Fibroblast of skin of back (primary cell): ENCODE data around the gene ZBTB47. TPM values are rescaled to one million over a fixed set of nuclear protein-coding genes. Genes with fewer than 3 reads are reported as not detected.

Experiments
- DNase-seq: peaks from one replicate; pipeline ENCODE4 v3.0.0-alpha.2; 2013
- polyA plus RNA-seq, 2 experiments: library from polyadenylated mRNA; unstranded; fragments of 120-200 nt; gene quantifications; one replicate each; pipeline ENCODE4 v1.2.1, GENCODE V29; 2013; ENCODE audit not compliant: insufficient read length in 2 of 2

The ZBTB47 gene
- 16.2 TPM for polyA plus RNA-seq (2013, experiment 1 of 2; ENCODE audit: insufficient read length)
- polyA plus RNA-seq (2013, experiment 2 of 2; ENCODE audit: insufficient read length): 19.2 TPM

DNA sequence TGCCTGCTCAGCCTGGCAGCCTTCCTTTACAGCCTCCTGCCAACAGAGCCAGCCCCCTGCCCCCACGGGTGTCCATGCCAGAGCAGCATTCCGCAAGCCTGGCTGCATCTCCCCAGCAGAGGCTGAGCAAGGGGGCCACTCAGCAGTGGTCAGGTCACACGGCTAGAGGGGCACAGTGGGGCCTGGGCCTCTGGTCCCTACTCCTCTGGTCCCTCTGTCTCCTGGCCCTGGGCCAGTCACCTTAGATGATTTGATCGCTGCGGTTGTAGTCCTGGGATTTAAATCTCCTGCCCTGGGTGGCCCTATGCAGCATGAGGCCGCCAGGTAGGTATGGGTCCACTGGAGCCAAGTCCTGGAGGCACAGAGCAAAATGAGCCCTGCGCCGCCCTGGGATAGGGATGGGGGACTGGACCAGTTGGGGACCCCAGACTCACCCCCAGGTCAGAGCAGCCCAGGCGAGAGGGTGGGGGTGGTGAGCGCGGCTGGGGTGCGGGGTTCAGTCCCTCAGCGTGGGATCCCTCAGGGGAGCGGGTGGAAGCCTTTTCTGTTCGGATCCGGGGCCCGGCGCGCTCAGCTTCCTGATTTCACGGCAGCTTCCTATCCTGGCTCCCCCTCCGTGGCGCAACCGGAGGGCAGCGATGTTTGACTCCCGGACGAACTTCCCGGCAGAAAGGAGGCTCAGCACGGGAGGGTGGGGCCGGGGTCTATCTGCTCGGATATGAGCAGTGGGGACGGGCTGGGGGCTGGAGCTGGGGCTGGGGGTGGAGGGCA, at the start of gene ZBTB47:
TSS of gene ZBTB47 (plus strand) at position 138 of the 771 bp plus-strand sequence. CDS start 4,659 bp downstream, outside the sequence.
- peak; percentile 36 for DNase-seq

DNA sequence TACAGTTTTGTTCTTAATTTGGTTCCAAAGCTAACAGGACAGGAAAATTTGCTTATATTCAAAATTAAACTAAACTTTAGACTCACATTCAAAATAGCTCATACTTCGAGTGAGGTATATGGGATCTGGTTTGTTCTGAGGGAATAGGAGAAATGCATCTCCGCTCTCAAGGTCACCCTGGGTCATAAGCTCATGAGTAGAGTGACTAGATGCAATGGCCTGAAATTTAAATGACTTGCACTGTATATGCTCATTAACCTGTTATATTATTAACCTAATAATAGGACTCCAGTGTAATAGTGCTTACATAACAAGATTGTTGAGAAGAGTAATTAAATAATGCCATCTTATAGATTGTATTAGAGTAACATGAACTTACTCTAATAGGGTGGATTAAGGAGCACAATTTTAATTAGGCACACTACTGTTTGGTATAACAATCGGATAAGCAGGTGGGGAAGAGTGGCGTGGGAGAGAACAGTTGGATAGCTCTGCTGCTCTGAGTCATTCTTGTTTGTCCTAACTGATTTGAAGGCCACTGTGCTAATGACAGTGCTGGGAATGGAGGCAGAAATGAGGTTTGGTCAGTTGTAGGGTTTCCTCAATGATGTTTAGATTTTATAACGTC, 47.8 kb upstream of the ZBTB47 start:
- no peak for DNase-seq

DNA sequence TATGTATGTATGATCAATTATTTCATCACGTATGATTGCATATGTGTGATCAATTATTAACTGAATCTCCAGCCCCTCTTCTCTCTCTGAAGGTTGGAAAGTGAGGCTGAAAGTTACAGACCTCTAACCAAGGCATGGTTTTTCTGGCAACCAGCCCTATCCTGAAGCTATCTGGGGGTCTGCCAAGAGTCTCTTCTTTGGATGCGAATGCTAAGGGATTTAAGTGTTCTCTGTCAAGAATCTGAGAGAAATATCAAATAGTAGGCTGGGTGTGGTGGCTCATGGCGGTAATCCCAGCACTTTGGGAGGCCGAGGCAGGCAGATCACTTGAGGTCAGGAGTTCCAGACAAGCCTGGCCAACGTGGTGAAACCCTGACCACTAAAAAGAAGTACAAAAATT, 44.9 kb upstream of the ZBTB47 start:
- no peak for DNase-seq

DNA sequence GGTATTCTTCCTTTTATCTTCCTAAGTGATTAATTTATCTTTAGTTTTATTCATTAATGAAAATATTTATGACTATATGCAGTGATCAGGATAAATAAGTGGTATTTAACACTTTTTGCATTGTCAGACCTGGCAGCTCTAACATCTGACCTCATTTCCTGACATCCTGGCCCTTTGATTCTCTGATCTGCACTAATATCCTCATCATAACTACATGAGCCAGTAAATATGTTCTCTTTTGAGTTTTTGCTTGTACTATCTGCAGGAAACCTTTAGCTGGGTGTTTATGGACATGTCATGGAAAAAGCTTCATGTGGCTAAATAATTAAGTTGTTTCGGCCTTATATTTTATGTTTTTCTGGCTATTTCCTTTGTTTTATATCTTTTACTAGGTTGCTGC, 42.5 kb upstream of the ZBTB47 start:
- no peak for DNase-seq

DNA sequence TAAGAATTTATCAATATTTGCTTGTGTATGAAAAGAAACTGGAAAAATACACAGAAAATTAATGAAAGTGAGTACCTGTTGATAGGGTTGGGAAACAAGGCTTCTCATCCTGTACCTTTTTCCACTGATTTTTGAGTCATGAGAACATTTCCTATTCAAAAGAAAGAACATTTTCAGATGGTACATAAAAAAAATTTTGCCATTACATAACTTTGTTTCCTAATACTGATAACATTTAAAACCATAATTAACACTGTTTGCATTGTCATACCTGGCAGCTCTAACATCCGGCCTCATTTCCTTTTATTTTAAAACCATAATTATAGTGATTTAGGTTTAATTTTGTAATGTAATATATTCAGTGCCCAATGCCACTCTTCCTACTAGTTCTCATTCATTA, 41.3 kb upstream of the ZBTB47 start:
- DNase-seq: no peak

DNA sequence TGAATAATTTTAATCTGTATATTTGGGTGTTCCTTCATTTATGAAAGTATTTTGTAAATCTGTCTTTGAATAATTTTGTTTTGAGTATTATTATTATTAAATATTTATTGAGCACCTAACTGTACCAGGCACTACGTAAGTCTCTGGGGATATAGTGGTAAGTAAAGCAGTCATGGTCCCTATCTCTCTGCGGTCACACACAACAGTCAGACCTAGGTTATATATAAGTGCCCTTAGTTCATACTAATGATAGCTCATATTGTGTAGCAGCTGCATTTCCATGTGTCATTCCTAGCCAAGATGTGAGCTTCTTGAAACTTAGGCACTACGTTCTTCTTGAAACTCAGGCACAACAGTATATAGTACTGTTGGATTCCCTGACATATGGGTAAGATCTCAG, 40.6 kb upstream of the ZBTB47 start:
- no peak for DNase-seq

DNA sequence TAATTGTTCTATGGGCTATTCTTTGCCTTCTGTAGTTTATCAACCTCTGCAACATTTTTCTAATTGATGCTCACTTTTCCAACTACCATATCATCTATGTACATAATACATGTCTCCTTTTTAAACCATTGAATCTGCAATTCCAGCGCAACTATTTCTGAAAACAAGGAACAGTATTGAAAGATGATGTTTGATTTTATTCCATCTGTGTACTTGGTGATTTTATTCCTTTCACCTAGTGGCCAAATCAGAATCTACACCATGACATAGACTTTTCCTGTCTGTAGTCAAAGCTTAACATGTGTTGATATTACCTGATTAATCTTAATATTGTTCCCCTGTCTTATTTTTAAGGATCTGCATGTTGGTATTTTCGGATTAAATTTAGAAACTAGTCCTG, 40.0 kb upstream of the ZBTB47 start:
- no peak for DNase-seq

DNA sequence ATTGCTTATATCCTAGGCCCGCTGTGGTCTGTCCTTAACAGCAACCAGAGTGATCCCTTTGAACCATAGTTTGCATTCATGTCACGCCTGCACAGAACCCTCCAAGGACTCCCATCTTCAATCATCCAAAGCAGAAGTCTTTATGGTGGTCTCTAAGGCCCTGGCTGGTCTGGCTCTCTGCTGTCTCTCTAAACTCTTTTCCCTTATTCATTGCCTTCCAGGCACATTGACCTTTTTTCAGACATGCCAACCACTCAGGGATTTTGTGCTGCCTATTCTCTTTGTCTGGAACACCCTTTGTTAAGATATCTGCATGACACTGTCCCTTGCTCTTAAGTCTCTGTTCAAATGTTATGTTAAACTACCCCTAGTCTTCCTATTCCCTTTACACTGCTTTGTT, 21.9 kb upstream of the ZBTB47 start:
- DNase-seq: no peak

DNA sequence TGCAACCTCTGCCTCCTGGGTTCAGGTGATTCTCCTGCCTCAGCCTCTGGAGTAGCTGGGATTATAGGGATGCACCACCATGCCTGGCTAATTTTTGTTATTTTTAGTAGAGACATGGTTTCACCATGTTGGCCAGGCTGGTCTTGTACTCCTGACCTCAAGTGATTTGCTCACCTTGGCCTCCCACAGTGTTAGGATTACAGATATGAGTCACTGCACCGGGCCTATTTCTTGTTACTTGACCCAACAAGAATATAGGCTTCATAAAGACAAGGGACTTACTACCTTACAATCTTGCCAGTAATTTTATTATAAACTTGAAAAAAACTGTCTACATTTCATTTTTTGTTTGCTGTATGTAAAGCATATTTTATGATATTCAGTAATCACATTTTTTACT, 21.4 kb upstream of the ZBTB47 start:
- no peak for DNase-seq

DNA sequence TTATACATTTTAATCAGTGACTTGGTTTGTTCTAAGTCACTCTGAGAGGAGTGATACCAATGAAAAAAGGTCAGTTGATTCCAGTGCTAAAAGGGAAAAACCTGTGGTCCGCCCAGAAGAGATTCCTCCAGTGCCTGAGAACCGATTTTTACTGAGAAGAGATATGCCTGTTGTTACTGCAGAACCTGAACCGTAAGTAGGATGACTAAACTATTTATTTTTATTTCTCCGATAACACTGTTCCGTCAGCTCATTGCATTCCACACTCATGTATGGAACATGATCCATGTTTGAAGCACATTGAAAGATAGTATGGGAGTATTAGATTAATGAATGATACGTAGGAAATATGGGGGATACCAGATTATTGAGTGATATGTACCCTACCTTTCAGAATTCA, 20.0 kb upstream of the ZBTB47 start:
- no peak for DNase-seq

DNA sequence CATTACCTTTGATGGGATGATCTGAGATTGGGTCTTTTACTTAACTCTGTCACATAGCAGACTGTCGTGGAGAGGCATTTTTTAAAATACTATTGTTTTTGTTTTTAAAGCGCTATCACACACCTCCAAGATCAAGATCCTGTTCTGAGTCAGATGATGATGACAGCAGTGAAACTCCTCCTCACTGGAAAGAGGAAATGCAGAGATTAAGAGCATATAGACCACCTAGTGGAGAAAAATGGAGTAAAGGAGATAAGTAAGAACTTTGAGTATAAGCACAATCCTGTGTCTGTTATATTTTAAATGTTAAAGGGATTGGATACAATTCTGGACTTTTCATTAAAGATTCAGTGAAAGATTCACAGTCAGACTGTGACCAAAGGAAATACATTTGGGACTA, 18.4 kb upstream of the ZBTB47 start:
- DNase-seq: peak; percentile 21

DNA sequence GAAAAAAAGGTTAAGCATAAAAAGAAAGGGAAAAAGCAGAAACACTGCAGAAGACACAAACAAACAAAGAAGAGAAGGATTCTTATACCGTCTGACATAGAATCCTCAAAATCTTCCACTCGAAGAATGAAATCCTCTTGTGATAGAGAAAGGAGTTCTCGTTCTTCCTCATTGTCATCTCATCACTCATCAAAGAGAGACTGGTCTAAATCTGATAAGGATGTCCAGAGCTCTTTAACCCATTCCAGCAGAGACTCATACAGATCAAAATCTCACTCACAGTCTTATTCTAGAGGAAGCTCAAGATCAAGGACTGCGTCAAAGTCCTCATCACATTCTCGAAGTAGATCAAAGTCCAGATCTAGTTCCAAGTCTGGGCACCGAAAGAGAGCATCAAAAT, 16.5 kb upstream of the ZBTB47 start:
- DNase-seq: no peak

DNA sequence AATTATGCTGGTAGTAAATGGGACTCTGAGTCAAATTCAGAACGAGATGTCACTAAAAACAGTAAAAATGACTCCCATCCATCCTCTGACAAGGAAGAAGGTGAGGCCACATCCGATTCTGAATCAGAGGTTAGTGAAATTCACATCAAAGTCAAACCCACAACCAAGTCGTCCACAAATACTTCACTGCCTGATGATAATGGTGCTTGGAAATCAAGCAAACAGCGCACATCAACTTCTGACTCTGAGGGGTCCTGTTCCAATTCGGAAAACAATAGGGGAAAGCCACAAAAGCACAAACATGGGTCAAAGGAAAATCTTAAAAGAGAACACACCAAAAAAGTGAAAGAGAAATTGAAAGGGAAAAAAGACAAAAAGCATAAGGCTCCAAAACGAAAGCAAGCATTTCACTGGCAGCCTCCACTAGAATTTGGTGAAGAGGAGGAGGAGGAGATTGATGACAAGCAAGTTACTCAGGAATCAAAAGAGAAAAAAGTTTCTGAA, 15.1 kb upstream of the ZBTB47 start:
- DNase-seq: no peak

DNA sequence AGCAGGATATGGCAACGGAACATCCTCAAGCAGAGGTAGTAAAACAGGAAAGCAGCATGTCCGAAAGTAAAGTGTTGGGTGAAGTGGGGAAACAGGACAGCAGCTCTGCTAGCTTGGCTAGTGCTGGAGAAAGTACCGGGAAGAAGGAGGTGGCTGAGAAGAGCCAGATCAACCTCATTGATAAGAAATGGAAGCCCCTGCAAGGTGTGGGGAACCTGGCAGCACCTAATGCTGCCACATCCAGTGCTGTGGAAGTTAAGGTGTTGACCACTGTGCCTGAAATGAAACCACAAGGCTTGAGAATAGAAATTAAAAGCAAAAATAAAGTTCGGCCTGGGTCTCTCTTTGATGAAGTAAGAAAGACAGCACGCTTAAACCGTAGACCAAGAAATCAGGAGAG, 14.3 kb upstream of the ZBTB47 start:
- DNase-seq: no peak

DNA sequence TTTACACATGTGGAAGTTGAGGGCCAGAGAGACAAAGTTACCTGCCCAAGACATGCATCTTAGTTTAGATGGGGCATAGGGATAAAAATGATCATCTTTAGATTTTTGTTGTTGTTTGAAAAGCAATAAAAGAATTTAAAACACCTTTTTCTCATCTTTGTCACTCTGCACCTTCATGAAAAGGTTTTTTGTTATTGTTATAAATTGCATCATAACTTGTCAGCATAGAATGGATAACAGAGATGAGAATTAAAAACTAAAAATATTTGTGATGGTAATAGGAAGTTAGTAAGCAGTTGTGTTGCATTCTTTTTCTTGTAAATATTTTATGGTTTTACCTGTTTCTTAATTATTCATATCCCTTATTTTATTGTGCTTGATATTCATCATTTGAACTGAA, 13.4 kb upstream of the ZBTB47 start:
- DNase-seq: no peak

DNA sequence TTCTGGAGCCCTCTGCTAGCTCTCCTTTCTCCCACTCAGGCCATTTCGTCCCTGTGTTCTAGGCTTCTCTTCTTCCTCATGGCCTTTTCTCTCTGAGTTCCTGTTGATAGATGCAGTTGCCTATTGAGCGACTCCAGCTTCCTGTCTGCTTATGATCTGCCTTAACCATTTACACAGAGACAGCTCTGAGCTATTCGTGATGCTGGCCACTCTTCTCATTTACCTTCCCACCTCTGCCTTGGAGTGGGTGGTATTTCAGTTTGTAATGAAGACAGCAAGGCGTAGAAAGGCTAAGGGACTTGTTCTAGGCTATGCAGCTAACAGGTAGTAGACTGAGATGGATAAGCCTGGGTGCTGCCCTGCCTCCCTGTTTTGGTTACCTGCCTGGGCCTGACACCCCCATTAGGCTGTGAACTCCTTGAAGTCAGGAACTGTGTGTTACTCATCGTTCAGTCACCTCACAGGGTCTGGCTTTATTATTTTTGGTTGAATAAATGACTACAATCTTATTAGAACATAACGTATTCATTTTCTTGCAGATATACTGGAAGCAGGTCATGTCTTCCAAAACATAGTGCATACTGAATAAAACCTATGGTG, 12.6 kb upstream of the ZBTB47 start:
- DNase-seq: no peak

DNA sequence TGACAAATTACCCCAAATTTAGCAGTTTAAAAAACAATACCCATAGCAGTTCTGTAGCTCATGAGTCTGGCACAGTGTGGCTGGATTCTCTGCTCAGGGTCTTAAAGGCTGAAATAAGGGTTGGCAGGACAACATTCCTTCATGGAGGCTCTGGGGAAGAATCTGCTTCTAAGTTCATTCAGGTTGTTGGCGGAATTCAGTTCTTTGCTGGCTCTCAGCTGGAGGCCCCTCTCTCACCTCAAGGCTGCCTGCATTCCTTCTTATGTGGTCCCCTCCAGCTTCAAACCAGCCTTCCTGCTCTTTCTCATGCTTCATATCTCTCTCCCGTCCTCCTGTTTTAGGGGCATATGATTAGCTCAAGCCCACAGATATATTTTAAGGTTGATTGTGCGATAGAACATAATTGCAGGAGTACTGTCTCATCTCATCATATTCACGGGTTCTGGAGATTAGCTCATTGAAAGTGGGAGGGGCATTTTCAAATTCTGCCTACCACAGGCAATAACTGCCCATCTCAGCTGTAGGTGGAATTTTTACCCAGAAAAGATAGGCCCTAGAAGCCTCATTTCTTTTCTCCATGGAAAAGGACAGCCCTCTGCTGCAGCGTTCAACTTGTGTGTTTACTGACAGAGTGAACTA, 5.6 kb upstream of the ZBTB47 start:
- no peak for DNase-seq

DNA sequence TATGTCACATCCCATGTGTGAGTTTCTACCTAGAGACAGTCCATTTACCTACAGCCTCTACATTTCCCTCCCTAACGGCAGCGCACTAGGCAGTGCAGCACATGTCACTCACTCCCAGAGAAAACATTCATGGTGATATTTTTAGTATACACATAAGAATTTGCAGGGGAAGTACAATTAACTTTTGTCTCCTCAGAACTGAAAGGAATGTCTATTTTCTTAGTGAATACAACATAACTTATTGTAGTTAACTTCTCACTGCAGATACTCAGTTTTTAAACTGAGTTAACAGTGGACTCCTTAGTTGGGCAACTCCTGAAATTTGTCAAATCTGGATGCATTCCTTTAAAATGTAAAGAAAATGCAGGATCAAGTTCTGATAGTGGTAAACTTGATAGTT, 4.5 kb upstream of the ZBTB47 start:
- no peak for DNase-seq

DNA sequence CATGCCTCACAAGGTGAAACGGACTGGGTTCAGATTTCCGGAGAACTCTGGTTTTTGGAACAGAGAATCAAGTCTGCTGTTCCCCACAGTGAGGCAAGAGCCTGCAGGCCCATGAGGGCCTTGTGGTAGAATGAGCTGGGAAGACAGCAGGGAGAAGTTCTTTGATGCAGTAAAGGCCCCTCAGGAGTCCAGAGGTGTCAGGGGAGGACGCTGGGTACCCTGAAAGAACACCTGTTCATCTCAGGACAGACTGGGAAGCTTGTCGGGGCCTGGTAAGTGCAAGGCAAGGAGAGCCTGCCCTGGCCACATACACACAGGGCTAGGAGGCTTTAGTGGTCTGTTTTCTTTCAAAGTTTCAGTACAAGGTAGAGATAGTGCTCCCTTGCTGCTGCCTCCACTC, 3.7 kb upstream of the ZBTB47 start:
- DNase-seq: no peak

DNA sequence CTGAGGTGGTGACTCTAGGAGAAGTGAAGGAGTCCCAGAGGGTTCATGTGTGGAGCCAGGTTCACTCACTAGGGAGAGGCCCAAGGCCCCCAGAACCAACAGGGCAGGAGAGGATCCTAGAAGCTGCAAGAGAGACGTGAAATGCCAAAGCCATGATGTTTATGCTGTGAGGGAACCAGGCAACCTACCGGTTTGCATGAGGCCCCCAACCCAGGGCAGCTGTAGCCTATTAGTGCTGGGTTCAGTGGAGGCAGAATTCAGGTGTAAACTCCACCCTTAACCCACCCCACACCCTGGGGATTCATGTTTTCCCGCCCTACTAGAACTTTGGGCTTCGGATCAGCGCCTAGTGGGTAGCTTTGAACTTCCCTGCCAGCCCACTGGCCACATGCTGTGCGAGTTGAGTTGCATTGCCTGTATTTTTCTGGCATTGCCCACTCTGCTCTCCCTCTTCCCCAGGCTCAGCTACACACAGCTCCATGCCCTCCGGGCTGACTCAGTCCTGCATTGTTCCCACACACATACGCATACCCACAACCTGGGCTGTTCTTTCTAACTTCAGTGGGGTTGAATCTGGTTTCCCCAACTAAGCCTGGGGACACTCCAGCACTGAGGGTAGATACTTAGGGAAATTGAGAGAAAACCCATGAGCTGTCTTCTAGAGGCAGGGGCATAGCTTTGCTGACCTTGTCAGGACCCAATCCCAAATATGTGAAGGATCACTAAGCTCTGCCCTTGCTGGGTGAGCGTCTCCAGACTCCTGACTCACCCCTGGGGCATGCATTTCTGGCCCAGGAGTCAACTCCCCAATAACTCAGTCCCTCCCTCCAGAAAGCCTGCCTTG, 2.0 kb upstream of the ZBTB47 start:
- DNase-seq: peak; percentile 85

DNA sequence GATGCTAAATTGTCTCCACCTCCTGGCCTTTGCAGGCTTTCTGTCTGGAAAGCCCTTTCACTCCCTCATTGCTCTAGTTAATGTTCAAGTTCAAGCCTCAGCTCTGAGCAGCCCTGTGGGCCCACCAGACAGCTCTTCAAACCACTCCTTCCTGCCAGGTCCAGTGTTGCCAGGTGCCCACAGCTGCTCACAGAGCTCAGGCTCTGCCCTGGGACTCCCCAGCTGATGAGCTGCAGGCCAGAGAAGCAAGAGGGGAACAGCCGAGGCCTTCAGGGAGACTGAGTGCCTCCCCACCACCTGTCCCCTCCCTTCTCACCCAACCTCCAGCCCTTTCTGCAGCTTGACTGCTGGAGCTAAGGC, 1.3 kb upstream of the ZBTB47 start:
- DNase-seq: no peak

DNA sequence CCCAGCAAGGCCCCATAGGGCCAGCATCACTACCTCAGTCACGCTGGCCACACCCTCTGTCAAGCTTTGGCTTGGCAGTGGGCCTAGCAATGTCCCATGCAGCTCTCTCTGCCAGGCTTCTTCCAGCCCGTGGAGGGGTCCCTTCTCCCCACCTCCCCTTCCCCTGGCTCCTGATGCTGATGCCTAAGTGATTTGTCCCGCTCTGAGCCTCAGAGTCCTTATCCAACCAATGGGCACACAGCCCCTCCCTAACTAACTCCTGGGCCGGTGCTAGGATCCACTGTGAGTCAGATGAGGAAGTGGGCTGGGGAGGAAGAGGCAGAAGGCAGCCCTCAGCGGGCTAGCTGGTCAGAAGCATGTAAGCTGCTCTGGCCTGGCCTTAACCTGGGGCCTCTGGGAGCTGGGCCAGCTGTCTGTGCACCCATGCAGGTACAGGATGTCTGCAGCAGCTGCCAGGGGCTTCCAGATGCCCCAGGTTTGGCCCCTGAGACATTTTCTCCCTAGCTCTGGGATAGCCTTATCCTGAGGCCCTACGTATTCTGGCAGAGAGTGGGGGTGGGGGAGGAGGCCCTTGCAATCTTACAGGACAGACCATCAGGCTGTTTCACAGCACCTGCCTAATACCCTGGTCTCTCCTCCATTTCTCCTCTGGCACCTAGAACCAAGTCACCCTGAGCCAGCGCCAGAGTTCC, 740 bp upstream of the ZBTB47 start:
- DNase-seq: peak; percentile 84
